H1 (cell line): ENCODE results near the gene AFAP1L2. TPM values are rescaled to one million over a fixed set of nuclear protein-coding genes. Genes with fewer than 3 reads are reported as not detected.

Source experiments
- CTCF ChIA-PET: fragments of 300-600 bp; sonication (Branson Sonifier 250); formaldehyde crosslinking; loops from one replicate; lab custom pipeline; 2021; ENCODE audit not compliant: partially characterized antibody; lab: Charles Lee
- POLR2A ChIA-PET: fragments of 300-600 bp; sonication (Branson Sonifier 250); formaldehyde crosslinking; loops from one replicate; lab custom pipeline; 2021; ENCODE audit warnings: inconsistent platforms; ENCODE audit not compliant: partially characterized antibody; lab: Charles Lee
- DNase-seq, 2 experiments: peaks; one replicate each; pipeline versions ENCODE4 v3.0.0 to v3.0.0-alpha.2; 2010 to 2022; ENCODE audit warnings: low spot score in 2 of 2, low read depth in 1 of 2, mixed read lengths in 1 of 2
- FAIRE-seq: peaks from 2 replicates; lab custom pipeline; 2011; peaks lifted over from hg19 to GRCh38; lab: Jason Lieb, UNC
- H2AFZ ChIP-seq: 2 replicates; pipeline ENCODE4 v1.8.1; 2012; ENCODE audit warnings: low read length, inconsistent platforms
- H2AK5ac ChIP-seq: 2 replicates; pipeline ENCODE4 v1.6.1; 2013; ENCODE audit warnings: low read depth, low read length
- H2BK120ac ChIP-seq: replicated peaks from 2 replicates; pipeline ENCODE3; 2013; ENCODE audit warnings: low read depth, low read length, inconsistent platforms
- H2BK12ac ChIP-seq: 2 replicates; pipeline ENCODE4 v1.6.1; 2013; ENCODE audit warnings: low read depth, low read length
- H2BK15ac ChIP-seq: 2 replicates; pipeline ENCODE4 v1.6.1; 2013; ENCODE audit warnings: low read length
- H2BK20ac ChIP-seq: 2 replicates; pipeline ENCODE4 v1.6.1; 2013; ENCODE audit warnings: low read length
- H2BK5ac ChIP-seq: 2 replicates; pipeline ENCODE4 v1.6.1; 2013; ENCODE audit warnings: low read depth, low read length
- H3K14ac ChIP-seq: 2 replicates; pipeline ENCODE4 v1.6.1; 2013; ENCODE audit warnings: inconsistent platforms; ENCODE audit not compliant: insufficient read length
- H3K18ac ChIP-seq: 2 replicates; pipeline ENCODE4 v1.6.1; 2013; ENCODE audit warnings: low read length; ENCODE audit errors: extremely low read depth
- H3K23ac ChIP-seq: 2 replicates; pipeline ENCODE4 v1.6.1; 2013; ENCODE audit warnings: inconsistent platforms; ENCODE audit not compliant: insufficient read length
- H3K23me2 ChIP-seq: 2 replicates; pipeline ENCODE4 v1.6.1; 2013; ENCODE audit warnings: low read depth, low read length
- H3K27ac ChIP-seq: 2 replicates; pipeline ENCODE4 v1.6.1; 2011; ENCODE audit warnings: low read depth, low read length, inconsistent platforms
- H3K27me3 ChIP-seq, 4 experiments: replicated peaks in 1 of 4; 1 replicate in 1 of 4; 2 replicates in 3 of 4; pipeline versions ENCODE4 v1.6.1 to v1.8.1; 2011 to 2013; ENCODE audit warnings: low read length in 3 of 4, mild to moderate bottlenecking in 3 of 4, inconsistent platforms in 2 of 4, mixed read lengths in 2 of 4, moderate library complexity in 1 of 4; ENCODE audit not compliant: control insufficient read depth in 3 of 4, insufficient read depth in 3 of 4; ENCODE audit errors: extremely low read depth in 1 of 4
- H3K36me3 ChIP-seq, 4 experiments: 2 replicates each; pipeline versions ENCODE4 v1.6.1 to v1.8.1; 2011 to 2013; ENCODE audit warnings: mild to moderate bottlenecking in 4 of 4, low read length in 3 of 4, moderate library complexity in 2 of 4, control low read depth in 1 of 4, inconsistent platforms in 1 of 4; ENCODE audit not compliant: insufficient read depth in 4 of 4, control insufficient read depth in 2 of 4
- H3K4ac ChIP-seq: replicated peaks from 2 replicates; pipeline ENCODE3; 2013; ENCODE audit warnings: low read length, low read depth, mixed read lengths, inconsistent platforms; ENCODE audit not compliant: insufficient read length
- H3K4me1 ChIP-seq, 4 experiments: replicated peaks in 1 of 4; 1 replicate in 1 of 4; 2 replicates in 3 of 4; pipeline versions ENCODE4 v1.6.1 to v1.8.1; 2011 to 2013; ENCODE audit warnings: low read length in 3 of 4, inconsistent platforms in 2 of 4, mixed read lengths in 1 of 4; ENCODE audit not compliant: insufficient read depth in 4 of 4, control insufficient read depth in 3 of 4
- H3K4me2 ChIP-seq, 2 experiments: 2 replicates each; pipeline versions ENCODE4 v1.6.1 to v1.8.1; 2011 to 2013; ENCODE audit warnings: low read depth in 2 of 2, low read length in 2 of 2, control low read depth in 1 of 2, inconsistent platforms in 1 of 2, mild to moderate bottlenecking in 1 of 2; ENCODE audit not compliant: insufficient read depth in 1 of 2
- H3K4me3 ChIP-seq, 4 experiments: fragments of 200-600, 300-600 bp in 1 of 4; sonication (generic), shearing (Covaris generic), sonication (Bioruptor Twin) in 1 of 4; 2 replicates each; pipeline versions ENCODE4 v1.5.1 to v1.8.1; 2011 to 2016; ENCODE audit warnings: low read length in 4 of 4, low read depth in 3 of 4, control low read depth in 2 of 4, inconsistent platforms in 2 of 4, mild to moderate bottlenecking in 2 of 4, mixed read lengths in 1 of 4, moderate library complexity in 1 of 4; ENCODE audit not compliant: insufficient read depth in 2 of 4; ENCODE audit errors: extremely low read depth in 1 of 4
- H3K56ac ChIP-seq: replicated peaks from 2 replicates; pipeline ENCODE3; 2013; ENCODE audit warnings: low read depth, mild to moderate bottlenecking, mixed read lengths, low read length, inconsistent platforms; ENCODE audit not compliant: insufficient read length
- H3K79me1 ChIP-seq: 2 replicates; pipeline ENCODE4 v1.6.1; 2013; ENCODE audit warnings: low read depth, low read length, control low read depth
- H3K79me2 ChIP-seq, 2 experiments: 2 replicates each; pipeline versions ENCODE4 v1.6.1 to v1.8.1; 2012 to 2013; ENCODE audit warnings: low read length in 2 of 2, mild to moderate bottlenecking in 2 of 2, inconsistent platforms in 1 of 2; ENCODE audit not compliant: insufficient read depth in 2 of 2, control insufficient read depth in 1 of 2
- H3K9ac ChIP-seq, 4 experiments: replicated peaks in 1 of 4; 1 replicate in 1 of 4; 2 replicates in 3 of 4; pipeline versions ENCODE4 v1.6.1 to v1.8.1; 2011 to 2013; ENCODE audit warnings: low read depth in 3 of 4, low read length in 3 of 4, control low read depth in 2 of 4, mild to moderate bottlenecking in 2 of 4, moderate library complexity in 2 of 4, inconsistent platforms in 1 of 4; ENCODE audit errors: extremely low read depth in 1 of 4
- H3K9me3 ChIP-seq, 2 experiments: 2 replicates each; pipeline versions ENCODE4 v1.6.1 to v1.8.1; 2012 to 2013; ENCODE audit warnings: mild to moderate bottlenecking in 2 of 2, moderate library complexity in 2 of 2, control low read depth in 1 of 2, inconsistent platforms in 1 of 2, low read depth in 1 of 2, low read length in 1 of 2, mixed read lengths in 1 of 2; ENCODE audit not compliant: insufficient read depth in 2 of 2
- H4K20me1 ChIP-seq, 2 experiments: replicated peaks in 1 of 2; 2 replicates each; pipeline versions ENCODE3 to v1.8.1; 2011 to 2013; ENCODE audit warnings: inconsistent platforms in 2 of 2, low read length in 2 of 2, mild to moderate bottlenecking in 1 of 2; ENCODE audit not compliant: insufficient read depth in 2 of 2, control insufficient read depth in 1 of 2
- H4K5ac ChIP-seq: 2 replicates; pipeline ENCODE4 v1.6.1; 2013; ENCODE audit warnings: low read length, low read depth, mixed read lengths, inconsistent platforms; ENCODE audit not compliant: insufficient read length
- H4K8ac ChIP-seq: 2 replicates; pipeline ENCODE4 v1.8.0; 2013; ENCODE audit warnings: mild to moderate bottlenecking, moderate library complexity, low read length, inconsistent platforms; ENCODE audit not compliant: insufficient read depth; ENCODE audit errors: extremely low read depth
- H4K91ac ChIP-seq: replicated peaks from 2 replicates; pipeline ENCODE3; 2013; ENCODE audit warnings: low read length, mixed read lengths, inconsistent platforms; ENCODE audit not compliant: insufficient read length
- CTCF ChIP-seq, 3 experiments: IDR thresholded peaks; 1 replicate in 2 of 3; 2 replicates in 1 of 3; pipeline versions ENCODE4 v1.5.1 to v1.6.1; 2011; ENCODE audit warnings: low read length in 3 of 3, mild to moderate bottlenecking in 3 of 3, inconsistent platforms in 2 of 3, low read depth in 1 of 3, moderate library complexity in 1 of 3; ENCODE audit not compliant: insufficient read depth in 1 of 3; ENCODE audit errors: control extremely low read depth in 1 of 3
- EGR1 ChIP-seq: IDR thresholded peaks from 2 replicates; pipeline ENCODE4 v1.6.1; 2011; ENCODE audit warnings: low read depth, low read length, borderline replicate concordance
- HDAC2 ChIP-seq, 2 experiments: fragments of 300-600 bp in 1 of 2; sonication (generic) in 1 of 2; IDR thresholded peaks; 2 replicates each; pipeline ENCODE4 v1.6.1; 2011 to 2012; ENCODE audit warnings: low read depth in 2 of 2, low read length in 2 of 2, mild to moderate bottlenecking in 2 of 2, moderate library complexity in 2 of 2, borderline replicate concordance in 1 of 2, inconsistent platforms in 1 of 2
- HDAC6 ChIP-seq: IDR thresholded peaks from one replicate; pipeline ENCODE4 v1.7.1; 2012; ENCODE audit warnings: low read depth, mild to moderate bottlenecking, inconsistent platforms, low read length, moderate library complexity
- KDM4A ChIP-seq: IDR thresholded peaks from one replicate; pipeline ENCODE4 v1.7.1; 2012; ENCODE audit warnings: low read depth, mild to moderate bottlenecking, moderate library complexity, low read length, inconsistent platforms; ENCODE audit not compliant: severe bottlenecking
- KDM5A ChIP-seq: fragments of 200-600 bp; IDR thresholded peaks from 2 replicates; pipeline ENCODE4 v1.7.1; 2012; ENCODE audit warnings: mild to moderate bottlenecking, low read length, inconsistent platforms, mixed read lengths
- PHF8 ChIP-seq: fragments of 200-600 bp; sonication (generic); conservative IDR thresholded peaks from 2 replicates; pipeline ENCODE4 v1.7.1; 2012; ENCODE audit warnings: low read depth, mild to moderate bottlenecking, inconsistent platforms, low read length, moderate library complexity
- RBBP5 ChIP-seq: IDR thresholded peaks from 2 replicates; pipeline ENCODE4 v1.7.1; 2012; ENCODE audit warnings: low read depth, mild to moderate bottlenecking, inconsistent platforms, low read length, moderate library complexity, borderline replicate concordance
- WGBS, 2 experiments: shearing (Covaris generic) in 1 of 2; methylation state at CpG; one replicate each; pipeline versions ENCODE4 v1.1.6 to v1.1.7; 2013 to 2015; ENCODE audit warnings: low lambda C conversion rate in 2 of 2, mixed read lengths in 2 of 2, inconsistent platforms in 1 of 2, low coverage in 1 of 2, missing lambda C conversion rate in 1 of 2; ENCODE audit not compliant: insufficient replicate concordance in 2 of 2, insufficient coverage in 1 of 2, insufficient read length in 1 of 2; ENCODE audit errors: extremely low coverage in 1 of 2, missing lambda C conversion rate in 1 of 2; 5-methylcytosine and 5-hydroxymethylcytosine counted together
- polyA plus RNA-seq, 7 experiments: library from polyadenylated mRNA; depleted of rRNA in 3 of 7; stranded (reverse) in 5 of 7; unstranded in 2 of 7; fragments of >200 nt in 5 of 7; fragments of 200-250 nt in 2 of 7; gene quantifications; 1 replicate in 5 of 7; 2 replicates in 1 of 7; 4 replicates in 1 of 7; pipeline versions ENCODE4 v1.2.1 to v1.2.3, GENCODE V29; 2011 to 2013; ENCODE audit warnings: missing spikeins in 2 of 7, mixed read lengths in 2 of 7
- total RNA-seq: library from RNA; stranded (reverse); fragmentation: NEBNext Ultra II Directional; extraction: Animal tissue kit (Norgen Biotek cat#: 25700); gene quantifications from 2 replicates; pipeline ENCODE4 v1.2.1, GENCODE V29; 2021

AFAP1L2 gene
- total and polyA plus RNA-seq, 2 of the 8 experiments (the other 6 are each of a cell fraction or from before 2014, with no cell fraction given), result 3.9 to 6.4 TPM

GRCh38 chr10:114353383-114353782 lies 50.9 kb downstream of the AFAP1L2 start:
- Histone ChIP-seq H3K79me1 (no peaks in the 10 kb centered on the region), H3K9ac (no peak overlapping the region), H3K23ac (no peak overlapping the region), H3K36me3 (no peaks in the 10 kb centered on the region), H2BK120ac (no peak overlapping the region), H3K14ac (no peak overlapping the region), H4K8ac (no peak overlapping the region), H3K27me3 (no peaks in the 10 kb centered on the region), H2AFZ (no peak overlapping the region), H3K27ac (no peak overlapping the region), H4K20me1 (no peaks in the 10 kb centered on the region), H3K9me3 (no peaks in the 10 kb centered on the region), H3K56ac (no peak overlapping the region), H2AK5ac (no peak overlapping the region), H2BK5ac (no peak overlapping the region), H3K23me2 (no peaks in the 10 kb centered on the region), H4K91ac (no peak overlapping the region), H2BK20ac (no peak overlapping the region), H3K4me3 (no peak overlapping the region), H3K18ac (no peak overlapping the region), H3K79me2 (no peaks in the 10 kb centered on the region), H2BK15ac (no peak overlapping the region), H3K4me1 (peaks cover 0 to 7% (median 0%) of the 10 kb centered on the region in 4 experiments; a peak in 2 of 7 replicates), H3K4ac (no peak overlapping the region), H4K5ac (no peak overlapping the region), H2BK12ac (no peak overlapping the region), H3K4me2 (no peak overlapping the region)
- 100% methylated on average over 2 of the region's 2 CpGs; no CpG with 5 or more reads in 1 of the 2 experiments for WGBS, 2 experiments
- DNase-seq (no peak), FAIRE-seq (no peak)
- ChIA-PET POLR2A (no interaction called here), CTCF (interaction anchor here (0.8 to 1.8 kb wide), 2 partner anchors 50 to 75 kb away, joined by 3 to 9 read pairs; no protein-coding TSS in a partner anchor)
- no peak for TF ChIP-seq HDAC2 (IDR thresholded peaks at IDR 0.05; ENCODE audit: borderline replicate concordance in 1 of 2, low read depth in 2 of 2, low read length in 2 of 2)
- TF ChIP-seq KDM5A, result no peak
- TF ChIP-seq CTCF (IDR thresholded peaks at IDR 0.05; ENCODE audit: control extremely low read depth in 1 of 3, insufficient read depth in 1 of 3, low read depth in 1 of 3, low read length in 3 of 3), result no peak
- TF ChIP-seq RBBP5, result no peak
- no peak for TF ChIP-seq KDM4A
- TF ChIP-seq PHF8, result no peak
- no peak for TF ChIP-seq HDAC6
- no peak for TF ChIP-seq EGR1
